IPS-20b (cell line): Measurements from ENCODE around the gene PAH.

Experiments used
- H3K27ac ChIP-seq: one replicate; pipeline ENCODE4 v1.5.1; 2013; ENCODE audit warnings: low read length
- H3K27me3 ChIP-seq: 2 replicates; pipeline ENCODE4 v1.6.1; 2013; ENCODE audit warnings: mild to moderate bottlenecking, low read length, inconsistent platforms; ENCODE audit not compliant: insufficient read depth
- H3K36me3 ChIP-seq: 2 replicates; pipeline ENCODE4 v1.6.1; 2013; ENCODE audit warnings: low read depth, mild to moderate bottlenecking, inconsistent platforms, low read length, moderate library complexity; ENCODE audit not compliant: insufficient read depth
- H3K4me1 ChIP-seq: 2 replicates; pipeline ENCODE4 v1.6.1; 2013; ENCODE audit warnings: mild to moderate bottlenecking, control low read depth, inconsistent platforms, low read length, moderate library complexity; ENCODE audit not compliant: insufficient read depth
- H3K4me3 ChIP-seq: 2 replicates; pipeline ENCODE4 v1.5.1; 2013; ENCODE audit warnings: mild to moderate bottlenecking, low read length, inconsistent platforms
- H3K9ac ChIP-seq: 2 replicates; pipeline ENCODE4 v1.6.1; 2013; ENCODE audit warnings: low read depth, mild to moderate bottlenecking, inconsistent platforms, low read length, moderate library complexity
- H3K9me3 ChIP-seq: 2 replicates; pipeline ENCODE4 v1.6.1; 2013; ENCODE audit warnings: mild to moderate bottlenecking, low read depth, low read length, inconsistent platforms; ENCODE audit not compliant: insufficient read depth

Gene PAH

GRCh38 chr12:102917026-102917787, at the start of gene PAH:
Gene PAH, minus strand, starts transcription at chr12:102917244. Its CDS starts 114 bp downstream, at chr12:102917130.
- peaks cover 8% of the 10 kb centered on the region; the same call in 1 of the 2 replicates for H3K27me3 ChIP-seq
- no peaks in the 10 kb centered on the region for H3K36me3 ChIP-seq
- no peak within 1 kb of the TSS for H3K27ac ChIP-seq
- H3K4me3 ChIP-seq, result peak within 1 kb of the TSS; percentile 62
- H3K4me1 ChIP-seq, result peaks cover 17% of the 10 kb centered on the region
- peak within 1 kb of the TSS; percentile 73; the same call in 1 of the 2 replicates for H3K9ac ChIP-seq
- H3K9me3 ChIP-seq, result no peaks in the 10 kb centered on the region

- H3K4me3 ChIP-seq, result no peak overlapping the region
- H3K9ac ChIP-seq, result no peak overlapping the region
- H3K9me3 ChIP-seq, result peaks cover 11% of the 10 kb centered on the region
- H3K4me1 ChIP-seq, result peaks cover 24% of the 10 kb centered on the region; the same call in 1 of the 2 replicates
- no peaks in the 10 kb centered on the region for H3K36me3 ChIP-seq
- H3K27ac ChIP-seq, result no peak overlapping the region
- H3K27me3 ChIP-seq, result peaks cover 92% of the 10 kb centered on the region
These were observed 49.3 kb upstream of the PAH start for GRCh38 chr12:102966200-102966863.

GRCh38 chr12:102965281-102966155, 48.5 kb upstream of the PAH start:
- H3K9ac ChIP-seq, result no peak overlapping the region

DNA sequence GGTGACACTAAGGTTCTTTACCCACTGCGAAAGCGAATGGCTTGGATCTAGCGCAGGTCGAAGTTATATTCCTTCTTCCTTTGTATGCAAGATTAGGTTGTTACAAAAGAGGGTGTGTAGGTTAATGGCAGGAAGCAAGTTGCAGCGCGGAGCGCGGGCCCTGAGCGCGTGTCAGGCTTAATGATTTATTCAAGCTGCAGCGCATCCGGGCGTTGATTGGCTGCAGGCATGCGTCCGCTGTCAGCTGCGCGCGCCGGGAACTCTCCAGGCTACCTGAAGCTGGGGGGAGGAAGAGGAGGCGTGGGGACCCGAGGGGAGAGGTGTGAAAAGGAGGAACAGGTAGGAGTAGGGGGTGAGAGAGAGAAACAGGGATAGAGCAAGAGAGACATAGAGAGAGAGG, 47.8 kb upstream of the PAH start:
- Histone ChIP-seq H3K4me3 (peak overlapping the region; percentile 57; the same call in 1 of the 2 replicates), H3K9me3 (peaks cover 11% of the 10 kb centered on the region), H3K4me1 (peaks cover 18% of the 10 kb centered on the region; the same call in 1 of the 2 replicates), H3K27ac (no peak overlapping the region), H3K36me3 (no peaks in the 10 kb centered on the region), H3K27me3 (peaks cover 98% of the 10 kb centered on the region), H3K9ac (no peak overlapping the region)

More at GRCh38 chr12:102965281-102966155, 48.5 kb upstream of the PAH start:
- H3K4me1 ChIP-seq, result peaks cover 19% of the 10 kb centered on the region; the same call in 1 of the 2 replicates
- H3K27me3 ChIP-seq, result peaks cover 98% of the 10 kb centered on the region
- no peak overlapping the region for H3K27ac ChIP-seq
- H3K4me3 ChIP-seq, result peak overlapping the region; percentile 57; the same call in 1 of the 2 replicates
- H3K9me3 ChIP-seq, result peaks cover 11% of the 10 kb centered on the region
- no peaks in the 10 kb centered on the region for H3K36me3 ChIP-seq

DNA sequence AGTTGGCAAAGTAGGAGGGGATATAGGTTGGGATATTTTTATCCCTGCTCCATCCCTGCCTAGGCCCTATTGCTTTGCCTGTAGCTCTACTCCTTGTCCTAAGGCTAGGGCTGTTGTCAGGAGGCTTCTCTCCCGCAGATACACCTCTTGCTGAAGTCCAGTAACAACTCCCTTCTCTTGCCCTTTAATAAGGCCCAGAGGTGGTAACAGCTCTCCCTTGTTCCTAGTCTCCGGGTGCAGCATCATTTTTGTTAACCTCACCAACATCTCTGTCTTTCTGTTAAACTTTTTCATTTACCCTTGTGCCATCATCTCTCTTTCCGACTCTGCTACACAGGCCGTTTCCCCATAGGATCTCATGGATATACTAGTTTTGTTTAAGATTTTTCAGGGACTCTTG, 46.8 kb upstream of the PAH start:
- no peaks in the 10 kb centered on the region for H3K36me3 ChIP-seq
- no peak overlapping the region for H3K9ac ChIP-seq
- H3K4me1 ChIP-seq, result peaks cover 19% of the 10 kb centered on the region; the same call in 1 of the 2 replicates
- H3K9me3 ChIP-seq, result peaks cover 11% of the 10 kb centered on the region
- H3K4me3 ChIP-seq, result no peak overlapping the region
- no peak overlapping the region for H3K27ac ChIP-seq
- H3K27me3 ChIP-seq, result peaks cover 100% of the 10 kb centered on the region

GRCh38 chr12:102962986-102963385, 45.9 kb upstream of the PAH start:
- H3K27ac ChIP-seq, result no peak overlapping the region
- no peaks in the 10 kb centered on the region for H3K36me3 ChIP-seq
- peaks cover 21% of the 10 kb centered on the region; the same call in 1 of the 2 replicates for H3K4me1 ChIP-seq
- H3K27me3 ChIP-seq, result peaks cover 100% of the 10 kb centered on the region
- H3K9me3 ChIP-seq, result peaks cover 11% of the 10 kb centered on the region
- H3K9ac ChIP-seq, result no peak overlapping the region
- no peak overlapping the region for H3K4me3 ChIP-seq

DNA sequence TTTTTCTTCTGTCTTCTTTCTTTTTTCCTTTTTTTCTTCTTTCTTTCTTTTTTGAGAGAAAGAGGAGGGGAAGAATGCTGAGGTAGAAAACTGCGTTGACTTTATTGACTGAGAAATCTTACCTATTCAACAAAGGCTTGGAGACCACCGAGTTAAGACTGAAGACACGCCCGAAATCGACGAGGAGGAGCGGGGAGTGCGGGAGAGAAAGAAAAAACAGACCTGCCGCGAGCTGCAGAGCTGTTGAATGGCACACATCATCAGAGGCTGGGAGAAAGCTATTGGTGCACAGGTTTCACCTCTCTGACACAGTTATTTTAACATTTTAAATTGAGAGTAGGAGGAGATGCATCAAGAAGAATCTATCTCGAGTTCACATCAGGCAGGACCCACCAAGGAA, 45.5 kb upstream of the PAH start:
- peaks cover 100% of the 10 kb centered on the region for H3K27me3 ChIP-seq
- H3K36me3 ChIP-seq, result no peaks in the 10 kb centered on the region
- peaks cover 11% of the 10 kb centered on the region for H3K9me3 ChIP-seq
- H3K4me1 ChIP-seq, result peaks cover 21% of the 10 kb centered on the region; the same call in 1 of the 2 replicates
- H3K27ac ChIP-seq, result no peak overlapping the region
- H3K4me3 ChIP-seq, result 0 out of 2 replicates have a peak overlapping the region, but pooled peaks have one; percentile 13
- no peak overlapping the region for H3K9ac ChIP-seq

DNA sequence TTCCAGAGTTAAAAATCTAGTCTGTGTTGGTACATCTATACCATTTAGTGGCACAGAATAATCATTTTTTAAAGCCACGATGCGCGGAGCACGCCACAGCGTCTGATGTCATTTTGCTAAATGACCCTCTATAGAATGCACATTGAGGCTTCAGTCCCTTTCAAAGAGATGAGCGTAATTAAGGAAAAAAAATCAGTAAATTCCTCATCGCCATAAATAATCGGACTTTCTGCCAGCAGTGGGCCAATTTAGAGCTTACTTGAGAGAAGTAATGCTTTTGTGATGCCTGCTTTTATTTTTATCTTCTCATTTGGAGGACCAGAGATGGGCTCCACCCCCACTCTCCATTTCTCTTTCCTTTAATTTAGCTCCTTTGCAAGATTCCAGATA, 44.4 kb upstream of the PAH start:
- H3K4me1 ChIP-seq, result peaks cover 21% of the 10 kb centered on the region; the same call in 1 of the 2 replicates
- no peak overlapping the region for H3K9ac ChIP-seq
- H3K9me3 ChIP-seq, result peaks cover 11% of the 10 kb centered on the region
- no peak overlapping the region for H3K27ac ChIP-seq
- H3K27me3 ChIP-seq, result peaks cover 100% of the 10 kb centered on the region
- H3K4me3 ChIP-seq, result peak overlapping the region; percentile 9; the same call in 1 of the 2 replicates
- no peaks in the 10 kb centered on the region for H3K36me3 ChIP-seq

- Histone ChIP-seq H3K27me3 (peaks cover 100% of the 10 kb centered on the region), H3K4me3 (peak overlapping the region; percentile 9; the same call in 1 of the 2 replicates), H3K36me3 (no peaks in the 10 kb centered on the region)
These were observed 43.9 kb upstream of the PAH start for GRCh38 chr12:102960766-102961465.

DNA sequence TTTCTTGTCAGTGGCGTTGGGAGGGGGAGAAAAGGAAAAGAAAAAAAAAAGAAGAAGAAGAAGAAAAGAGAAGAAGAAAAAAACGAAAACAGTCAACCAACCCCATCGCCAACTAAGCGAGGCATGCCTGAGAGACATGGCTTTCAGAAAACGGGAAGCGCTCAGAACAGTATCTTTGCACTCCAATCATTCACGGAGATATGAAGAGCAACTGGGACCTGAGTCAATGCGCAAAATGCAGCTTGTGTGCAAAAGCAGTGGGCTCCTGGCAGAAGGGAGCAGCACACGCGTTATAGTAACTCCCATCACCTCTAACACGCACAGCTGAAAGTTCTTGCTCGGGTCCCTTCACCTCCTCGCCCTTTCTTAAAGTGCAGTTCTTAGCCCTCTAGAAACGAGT, 42.3 kb upstream of the PAH start:
- Histone ChIP-seq H3K27ac (no peak overlapping the region), H3K27me3 (peaks cover 100% of the 10 kb centered on the region), H3K36me3 (no peaks in the 10 kb centered on the region)

More at GRCh38 chr12:102960766-102961465, 43.9 kb upstream of the PAH start:
- no peak overlapping the region for H3K9ac ChIP-seq
- H3K4me1 ChIP-seq, result peaks cover 20% of the 10 kb centered on the region; the same call in 1 of the 2 replicates
- no peak overlapping the region for H3K27ac ChIP-seq
- peaks cover 11% of the 10 kb centered on the region for H3K9me3 ChIP-seq

More for the DNA sequence above, 42.3 kb upstream of the PAH start:
- H3K9ac ChIP-seq, result no peak overlapping the region
- H3K9me3 ChIP-seq, result peaks cover 11% of the 10 kb centered on the region
- peaks cover 18% of the 10 kb centered on the region; the same call in 1 of the 2 replicates for H3K4me1 ChIP-seq
- no peak overlapping the region for H3K4me3 ChIP-seq
